Mesothelial cell of epicardium (in vitro differentiated cells): ENCODE data around the gene DISC1. TPM values are rescaled to one million over a fixed set of nuclear protein-coding genes. Genes with fewer than 3 reads are reported as not detected.
"Not testable (repeated sequence)": the region's sequence is repeated elsewhere in the genome, so short reads cannot be mapped to it uniquely, and the experiment has no call there.

Source experiments
- DNase-seq, 2 experiments: peaks; one replicate each; pipeline ENCODE4 v3.0.0; 2021; ENCODE audit warnings: low spot score in 2 of 2; ENCODE audit not compliant: unreplicated experiment in 2 of 2
- H3K27ac Mint-ChIP-seq: 2 replicates; pipeline ENCODE4 v1.8.0; 2021; ENCODE audit warnings: mixed read lengths
- H3K27me3 Mint-ChIP-seq: 2 replicates; pipeline ENCODE4 v1.8.0; 2021; ENCODE audit warnings: low read depth, mixed read lengths
- H3K36me3 Mint-ChIP-seq: 2 replicates; pipeline ENCODE4 v1.8.0; 2021; ENCODE audit warnings: mixed read lengths
- H3K4me1 Mint-ChIP-seq: 2 replicates; pipeline ENCODE4 v1.8.0; 2021; ENCODE audit warnings: mixed read lengths
- H3K4me3 Mint-ChIP-seq: 2 replicates; pipeline ENCODE4 v1.8.0; 2021; ENCODE audit warnings: mild to moderate bottlenecking, moderate library complexity, mixed read lengths
- H3K9me3 Mint-ChIP-seq: 2 replicates; pipeline ENCODE4 v1.8.0; 2021; ENCODE audit warnings: mixed read lengths
- total RNA-seq: library from RNA; stranded (reverse); gene quantifications from 3 replicates; pipeline ENCODE4 v1.2.1, GENCODE V29; 2021
- TF ChIP-seq, protein P1 (sequence below): fragments of 200-600 bp; sonication (generic); IDR thresholded peaks from one replicate; pipeline ENCODE4 v1.5.0; 2021; ENCODE audit warnings: antibody characterized with exemption; ENCODE audit not compliant: unreplicated experiment

Gene DISC1
- total RNA-seq, 1 donor from 2014 or later: 9.1 TPM

DNA sequence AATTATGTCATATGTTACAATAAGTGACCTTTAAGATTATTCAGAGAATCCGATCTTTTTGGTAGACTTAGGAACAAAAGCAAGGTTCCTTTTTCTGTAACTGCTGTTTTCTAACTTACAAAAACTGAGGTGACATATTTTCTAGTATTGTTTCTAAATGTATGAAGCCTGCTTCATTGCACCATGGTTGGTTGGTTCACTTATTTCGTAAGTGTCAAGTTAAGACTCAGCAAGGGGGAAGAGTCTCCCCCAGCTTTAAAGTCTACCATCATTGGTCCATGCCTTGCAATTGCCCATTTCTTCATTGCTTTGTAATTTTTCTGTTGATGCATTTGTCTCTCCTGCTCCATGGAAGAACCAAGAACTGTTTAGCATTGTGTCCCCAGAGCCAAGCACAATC lies 136.9 kb downstream of the DISC1 start:
- no peaks in the 10 kb centered on the region for H3K36me3 Mint-ChIP-seq
- peaks cover 3% of the 10 kb centered on the region for H3K9me3 Mint-ChIP-seq
- H3K27me3 Mint-ChIP-seq: no peaks in the 10 kb centered on the region
- H3K4me3 Mint-ChIP-seq: no peak overlapping the region
- TF ChIP-seq, protein P1, sequence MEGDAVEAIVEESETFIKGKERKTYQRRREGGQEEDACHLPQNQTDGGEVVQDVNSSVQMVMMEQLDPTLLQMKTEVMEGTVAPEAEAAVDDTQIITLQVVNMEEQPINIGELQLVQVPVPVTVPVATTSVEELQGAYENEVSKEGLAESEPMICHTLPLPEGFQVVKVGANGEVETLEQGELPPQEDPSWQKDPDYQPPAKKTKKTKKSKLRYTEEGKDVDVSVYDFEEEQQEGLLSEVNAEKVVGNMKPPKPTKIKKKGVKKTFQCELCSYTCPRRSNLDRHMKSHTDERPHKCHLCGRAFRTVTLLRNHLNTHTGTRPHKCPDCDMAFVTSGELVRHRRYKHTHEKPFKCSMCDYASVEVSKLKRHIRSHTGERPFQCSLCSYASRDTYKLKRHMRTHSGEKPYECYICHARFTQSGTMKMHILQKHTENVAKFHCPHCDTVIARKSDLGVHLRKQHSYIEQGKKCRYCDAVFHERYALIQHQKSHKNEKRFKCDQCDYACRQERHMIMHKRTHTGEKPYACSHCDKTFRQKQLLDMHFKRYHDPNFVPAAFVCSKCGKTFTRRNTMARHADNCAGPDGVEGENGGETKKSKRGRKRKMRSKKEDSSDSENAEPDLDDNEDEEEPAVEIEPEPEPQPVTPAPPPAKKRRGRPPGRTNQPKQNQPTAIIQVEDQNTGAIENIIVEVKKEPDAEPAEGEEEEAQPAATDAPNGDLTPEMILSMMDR: no peak
- H3K4me1 Mint-ChIP-seq: peaks cover 3% of the 10 kb centered on the region
- no peak for DNase-seq
- H3K27ac Mint-ChIP-seq: no peak overlapping the region

DNA sequence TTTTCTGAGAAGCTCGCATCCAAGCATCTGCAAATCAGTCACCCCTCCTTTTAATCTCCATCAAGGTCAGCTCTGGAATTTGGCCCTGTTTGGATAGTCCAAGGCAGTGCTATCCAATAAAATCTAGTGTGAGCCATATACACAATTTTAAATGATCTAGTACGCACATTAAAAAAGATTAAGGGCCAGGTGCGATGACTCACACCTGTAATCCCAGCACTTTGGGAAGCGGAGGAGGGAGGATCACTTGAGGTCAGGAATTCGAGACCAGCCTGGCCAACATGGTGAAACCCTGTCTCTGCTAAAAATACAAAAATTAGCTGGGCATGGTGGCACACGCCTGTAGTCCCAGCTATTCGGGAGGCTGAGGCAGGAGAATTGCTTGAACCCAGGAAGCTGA lies 139.2 kb downstream of the DISC1 start:
- H3K27me3 Mint-ChIP-seq, H3K9me3 Mint-ChIP-seq, DNase-seq, H3K4me3 Mint-ChIP-seq, H3K27ac Mint-ChIP-seq, H3K36me3 Mint-ChIP-seq, H3K4me1 Mint-ChIP-seq: not testable (repeated sequence)

GRCh38 chr1:231767471-231767870 lies 140.9 kb downstream of the DISC1 start:
- Mint-ChIP-seq H3K36me3 (peaks cover 7% of the 10 kb centered on the region), H3K4me1 (peaks cover 8% of the 10 kb centered on the region), H3K27me3 (no peaks in the 10 kb centered on the region), H3K9me3 (peaks cover 3% of the 10 kb centered on the region), H3K4me3 (no peak overlapping the region), H3K27ac (no peak overlapping the region)
- TF ChIP-seq, protein P1: no peak
- no peak for DNase-seq

- no peak for DNase-seq
- H3K4me3 Mint-ChIP-seq: no peak overlapping the region
- H3K4me1 Mint-ChIP-seq: peaks cover 8% of the 10 kb centered on the region
- peaks cover 3% of the 10 kb centered on the region for H3K9me3 Mint-ChIP-seq
- H3K27ac Mint-ChIP-seq: no peak overlapping the region
- no peaks in the 10 kb centered on the region for H3K27me3 Mint-ChIP-seq
- TF ChIP-seq, protein P1: no peak
- H3K36me3 Mint-ChIP-seq: peaks cover 9% of the 10 kb centered on the region
Observed at GRCh38 chr1:231768416-231768815, 141.8 kb downstream of the DISC1 start.

GRCh38 chr1:231770506-231771175 lies 144.1 kb downstream of the DISC1 start:
- H3K4me1 Mint-ChIP-seq: peaks cover 11% of the 10 kb centered on the region
- TF ChIP-seq, protein P1: no peak
- H3K27ac Mint-ChIP-seq: no peak overlapping the region
- no peaks in the 10 kb centered on the region for H3K27me3 Mint-ChIP-seq
- no peak overlapping the region for H3K4me3 Mint-ChIP-seq
- H3K36me3 Mint-ChIP-seq: peaks cover 12% of the 10 kb centered on the region
- no peak for DNase-seq
- no peaks in the 10 kb centered on the region for H3K9me3 Mint-ChIP-seq

GRCh38 chr1:231774719-231775335 lies 148.2 kb downstream of the DISC1 start:
- Mint-ChIP-seq H3K4me3 (no peak overlapping the region), H3K27me3 (no peaks in the 10 kb centered on the region), H3K27ac (no peak overlapping the region), H3K36me3 (peaks cover 12% of the 10 kb centered on the region), H3K4me1 (peaks cover 32% of the 10 kb centered on the region), H3K9me3 (no peaks in the 10 kb centered on the region)
- TF ChIP-seq, protein P1: no peak
- DNase-seq: no peak
